K562 (cell line): ENCODE measurements around the gene CNRIP1. TPM values are rescaled to one million over a fixed set of nuclear protein-coding genes. Genes with fewer than 3 reads are reported as not detected.

Source experiments
- CBX8 ChIP-seq: fragments of 200-600 bp; sonication (generic); IDR thresholded peaks from 2 replicates; pipeline ENCODE4 v1.6.1; 2012; ENCODE audit warnings: borderline replicate concordance, mixed run types, low read depth, mild to moderate bottlenecking, moderate library complexity, mixed read lengths, low read length, control low read depth, inconsistent platforms; ENCODE audit not compliant: poor library complexity, severe bottlenecking; ENCODE audit errors: extremely low read depth
- EGR1 ChIP-seq: fragments of 450-650 bp; conservative IDR thresholded peaks from 2 replicates; pipeline ENCODE4 v1.6.1; 2017; ENCODE audit warnings: mild to moderate bottlenecking
- GATAD2B ChIP-seq: fragments of 450-650 bp; IDR thresholded peaks from 2 replicates; pipeline ENCODE4 v1.6.1; 2017; ENCODE audit warnings: mild to moderate bottlenecking, borderline replicate concordance
- HDAC8 ChIP-seq: fragments of 450-650 bp; IDR thresholded peaks from 2 replicates; pipeline ENCODE4 v1.6.1; 2016; ENCODE audit warnings: mild to moderate bottlenecking, missing genetic modification characterization, moderate library complexity, missing compliant biosample characterization
- HIVEP1 ChIP-seq: fragments of 250-450 bp; sonication (Bioruptor Pico); IDR thresholded peaks from 2 replicates; pipeline ENCODE4 v1.4.0; 2020; ENCODE audit warnings: mild to moderate bottlenecking
- IFI16 ChIP-seq: fragments of 250-450 bp; sonication (Bioruptor Pico); IDR thresholded peaks from 2 replicates; pipeline ENCODE4 v2.1.2; 2022; ENCODE audit warnings: mild to moderate bottlenecking, inconsistent platforms
- ILF3 ChIP-seq: fragments of 450-650 bp; IDR thresholded peaks from 2 replicates; pipeline ENCODE4 v1.6.1; 2018; ENCODE audit warnings: antibody characterized with exemption, mild to moderate bottlenecking, moderate library complexity, borderline replicate concordance
- MCM2 ChIP-seq: fragments of 450-650 bp; IDR thresholded peaks from 2 replicates; pipeline ENCODE4 v1.6.1; 2017; ENCODE audit warnings: low read depth, mild to moderate bottlenecking
- MTF1 ChIP-seq: fragments of 250-450 bp; sonication (Bioruptor Pico); IDR thresholded peaks from 2 replicates; pipeline ENCODE4 v1.9.0; 2021; ENCODE audit warnings: moderate library complexity, mild to moderate bottlenecking, inconsistent platforms, borderline replicate concordance
- NFXL1 ChIP-seq: fragments of 450-650 bp; formaldehyde crosslinking; IDR thresholded peaks from 2 replicates; pipeline ENCODE4 v1.4.0; 2021; ENCODE audit warnings: mild to moderate bottlenecking
- PCBP2 ChIP-seq: fragments of 200-400 bp; formaldehyde crosslinking; IDR thresholded peaks from 2 replicates; pipeline ENCODE4 v1.6.1; 2018; ENCODE audit warnings: low read length, low read depth, mild to moderate bottlenecking, moderate library complexity; ENCODE audit not compliant: poor library complexity, severe bottlenecking
- RBBP5 ChIP-seq: fragments of 200-600 bp; sonication (generic); IDR thresholded peaks from 2 replicates; pipeline ENCODE4 v1.6.1; 2012; ENCODE audit warnings: borderline replicate concordance, mild to moderate bottlenecking, low read length, control low read depth, inconsistent platforms; ENCODE audit not compliant: insufficient read depth, poor library complexity, severe bottlenecking
- SRSF1 ChIP-seq: fragments of 200-400 bp; formaldehyde crosslinking; IDR thresholded peaks from 2 replicates; pipeline ENCODE4 v1.6.1; 2017; ENCODE audit warnings: mild to moderate bottlenecking, low read depth, low read length, moderate library complexity
- TEAD2 ChIP-seq: fragments of 450-650 bp; IDR thresholded peaks from 2 replicates; pipeline ENCODE4 v1.6.1; 2016; ENCODE audit warnings: missing genetic modification characterization, control low read depth, missing compliant biosample characterization
- ZNF23 ChIP-seq: fragments of 250-450 bp; sonication (Bioruptor Pico); IDR thresholded peaks from 2 replicates; pipeline ENCODE4 v1.4.0; 2020; ENCODE audit warnings: mild to moderate bottlenecking
- ZNF436 ChIP-seq: fragments of 250-450, 450-650 bp; sonication (Bioruptor Pico); formaldehyde crosslinking; IDR thresholded peaks from 2 replicates; pipeline ENCODE4 v1.7.0; 2020; ENCODE audit warnings: mild to moderate bottlenecking
- ZNF551 ChIP-seq: fragments of 250-450 bp; sonication (Bioruptor Pico); IDR thresholded peaks from 2 replicates; pipeline ENCODE4 v1.5.0; 2021; ENCODE audit warnings: mild to moderate bottlenecking, moderate library complexity
- ZNF696 ChIP-seq: fragments of 250-450 bp; sonication (Bioruptor Pico); conservative IDR thresholded peaks from 2 replicates; pipeline ENCODE4 v1.4.0; 2020; ENCODE audit warnings: mild to moderate bottlenecking, moderate library complexity
- ZNF717 ChIP-seq: fragments of 250-450 bp; sonication (Bioruptor Pico); IDR thresholded peaks from 2 replicates; pipeline ENCODE4 v1.5.0; 2021
- polyA plus RNA-seq, 8 experiments: library from polyadenylated mRNA; depleted of rRNA in 4 of 8; stranded (reverse) in 5 of 8; unstranded in 3 of 8; fragments of >200 nt; fragmentation: Nextera tagmentation in 2 of 8; fragmentation: Illumina TruSeq in 1 of 8; extraction: Ambion mirVana in 2 of 8; extraction: Trizol in 1 of 8; gene quantifications; 2 replicates each; pipeline versions ENCODE4 v1.2.1 to v1.2.3, GENCODE V29; 2011 to 2014; ENCODE audit warnings: inconsistent platforms in 1 of 8, missing spikeins in 1 of 8
- total RNA-seq, 7 experiments: library from RNA; depleted of rRNA in 6 of 7; stranded (reverse); fragments of >200 nt in 6 of 7; fragmentation: Illumina TruSeq in 2 of 7; extraction: Trizol in 2 of 7; gene quantifications; 2 replicates each; pipeline versions ENCODE4 v1.2.1 to v1.2.3, GENCODE V29; 2011 to 2021; ENCODE audit warnings: low replicate concordance in 1 of 7
- TF ChIP-seq, protein P1 (sequence below): sonication (generic); formaldehyde crosslinking; IDR thresholded peaks from 2 replicates; pipeline ENCODE4 v1.8.0; 2022; ENCODE audit warnings: mild to moderate bottlenecking, missing genetic modification reagents
- TF ChIP-seq, protein P2 (sequence below), 3 experiments: fragments of 200-800 bp in 1 of 3; sonication (Bioruptor generic) in 1 of 3; sonication (generic) in 1 of 3; formaldehyde crosslinking in 1 of 3; IDR thresholded peaks; 2 replicates each; pipeline versions ENCODE4 v1.6.1 to v1.8.0; 2016 to 2022; ENCODE audit warnings: mild to moderate bottlenecking in 2 of 3, missing compliant biosample characterization in 2 of 3, missing genetic modification characterization in 2 of 3, missing genetic modification reagents in 1 of 3

The CNRIP1 gene
- total and polyA plus RNA-seq, 9 of the 15 experiments (the other 6 are each of a cell fraction or from before 2014, with no cell fraction given): 0.59 to 2.1 (median 1.5) TPM

DNA sequence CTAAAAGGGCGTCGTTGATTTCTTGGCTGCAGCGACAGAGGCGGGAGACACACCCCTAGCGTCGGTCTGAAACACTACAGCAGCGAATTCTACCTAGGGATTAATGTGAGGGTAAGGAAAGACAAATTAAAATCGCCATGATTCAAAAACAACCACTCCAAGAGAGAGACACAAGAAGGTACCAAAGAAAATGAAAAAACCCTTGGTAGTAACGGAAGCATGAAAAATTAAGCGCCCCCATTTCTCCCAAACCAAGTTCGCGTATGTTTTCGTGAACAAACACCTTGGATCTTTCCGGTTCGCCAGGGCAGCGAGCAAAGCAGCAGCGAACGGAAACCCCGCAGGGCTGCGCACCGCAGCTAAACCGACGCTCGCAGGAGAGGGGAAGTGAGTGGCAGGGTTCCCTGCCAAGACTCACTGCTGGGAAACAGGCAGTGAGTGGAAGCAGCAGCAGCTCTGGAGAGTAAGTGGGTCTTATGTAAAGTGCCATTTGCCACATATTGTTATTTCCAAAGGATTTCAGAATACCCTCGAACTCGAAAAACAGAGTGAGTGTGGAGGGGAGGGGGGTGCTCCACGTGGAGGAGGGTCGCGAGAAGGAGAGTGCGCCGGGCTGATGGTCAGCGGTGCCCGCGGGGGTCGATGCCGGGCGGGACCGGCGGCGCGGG is 68.4 kb downstream of the CNRIP1 start (continued):
- no peak for TF ChIP-seq IFI16
- no peak for TF ChIP-seq PCBP2
- no peak for TF ChIP-seq ZNF696 (CRISPR knock-in tag)
- TF ChIP-seq RBBP5: peak; percentile 47
- no peak for TF ChIP-seq EGR1
- TF ChIP-seq, protein P1, sequence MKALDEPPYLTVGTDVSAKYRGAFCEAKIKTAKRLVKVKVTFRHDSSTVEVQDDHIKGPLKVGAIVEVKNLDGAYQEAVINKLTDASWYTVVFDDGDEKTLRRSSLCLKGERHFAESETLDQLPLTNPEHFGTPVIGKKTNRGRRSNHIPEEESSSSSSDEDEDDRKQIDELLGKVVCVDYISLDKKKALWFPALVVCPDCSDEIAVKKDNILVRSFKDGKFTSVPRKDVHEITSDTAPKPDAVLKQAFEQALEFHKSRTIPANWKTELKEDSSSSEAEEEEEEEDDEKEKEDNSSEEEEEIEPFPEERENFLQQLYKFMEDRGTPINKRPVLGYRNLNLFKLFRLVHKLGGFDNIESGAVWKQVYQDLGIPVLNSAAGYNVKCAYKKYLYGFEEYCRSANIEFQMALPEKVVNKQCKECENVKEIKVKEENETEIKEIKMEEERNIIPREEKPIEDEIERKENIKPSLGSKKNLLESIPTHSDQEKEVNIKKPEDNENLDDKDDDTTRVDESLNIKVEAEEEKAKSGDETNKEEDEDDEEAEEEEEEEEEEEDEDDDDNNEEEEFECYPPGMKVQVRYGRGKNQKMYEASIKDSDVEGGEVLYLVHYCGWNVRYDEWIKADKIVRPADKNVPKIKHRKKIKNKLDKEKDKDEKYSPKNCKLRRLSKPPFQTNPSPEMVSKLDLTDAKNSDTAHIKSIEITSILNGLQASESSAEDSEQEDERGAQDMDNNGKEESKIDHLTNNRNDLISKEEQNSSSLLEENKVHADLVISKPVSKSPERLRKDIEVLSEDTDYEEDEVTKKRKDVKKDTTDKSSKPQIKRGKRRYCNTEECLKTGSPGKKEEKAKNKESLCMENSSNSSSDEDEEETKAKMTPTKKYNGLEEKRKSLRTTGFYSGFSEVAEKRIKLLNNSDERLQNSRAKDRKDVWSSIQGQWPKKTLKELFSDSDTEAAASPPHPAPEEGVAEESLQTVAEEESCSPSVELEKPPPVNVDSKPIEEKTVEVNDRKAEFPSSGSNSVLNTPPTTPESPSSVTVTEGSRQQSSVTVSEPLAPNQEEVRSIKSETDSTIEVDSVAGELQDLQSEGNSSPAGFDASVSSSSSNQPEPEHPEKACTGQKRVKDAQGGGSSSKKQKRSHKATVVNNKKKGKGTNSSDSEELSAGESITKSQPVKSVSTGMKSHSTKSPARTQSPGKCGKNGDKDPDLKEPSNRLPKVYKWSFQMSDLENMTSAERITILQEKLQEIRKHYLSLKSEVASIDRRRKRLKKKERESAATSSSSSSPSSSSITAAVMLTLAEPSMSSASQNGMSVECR (CRISPR knock-in tag): no peak
- TF ChIP-seq GATAD2B: no peak
- TF ChIP-seq ZNF717 (CRISPR knock-in tag): no peak
- TF ChIP-seq ILF3: no peak
- TF ChIP-seq MCM2: no peak
- TF ChIP-seq NFXL1 (CRISPR knock-in tag): no peak
- TF ChIP-seq SRSF1: no peak
- no peak for TF ChIP-seq ZNF23 (CRISPR knock-in tag)
- TF ChIP-seq HDAC8 (tag): no peak
- no peak for TF ChIP-seq TEAD2 (tag)
- TF ChIP-seq ZNF551: no peak
- TF ChIP-seq MTF1 (CRISPR knock-in tag): no peak
- TF ChIP-seq ZNF436 (CRISPR knock-in tag): no peak
- no peak for TF ChIP-seq CBX8
- TF ChIP-seq HIVEP1 (CRISPR knock-in tag): no peak
- TF ChIP-seq, protein P2, sequence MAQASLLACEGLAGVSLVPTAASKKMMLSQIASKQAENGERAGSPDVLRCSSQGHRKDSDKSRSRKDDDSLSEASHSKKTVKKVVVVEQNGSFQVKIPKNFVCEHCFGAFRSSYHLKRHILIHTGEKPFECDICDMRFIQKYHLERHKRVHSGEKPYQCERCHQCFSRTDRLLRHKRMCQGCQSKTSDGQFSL (CRISPR knock-in tag; IDR thresholded peaks at IDR 0.05): no peak
- TF ChIP-seq, protein P2 (tag; IDR thresholded peaks at IDR 0.05): no peak
